K562 (cell line): ENCODE measurements around the gene TMEM217. TPM values are rescaled to one million over a fixed set of nuclear protein-coding genes. Genes with fewer than 3 reads are reported as not detected.
A peak's percentile ranks its signal among the peaks of the same experiment; 100 is the strongest.

Experiments used
- ATF3 ChIP-seq, 2 experiments: fragments of 450-650 bp in 1 of 2; sonication (generic) in 1 of 2; formaldehyde crosslinking in 1 of 2; IDR thresholded peaks in 1 of 2; conservative IDR thresholded peaks in 1 of 2; 2 replicates each; pipeline versions ENCODE4 v1.6.1 to v1.8.1; 2016 to 2023; ENCODE audit warnings: mild to moderate bottlenecking in 2 of 2, moderate library complexity in 2 of 2, inconsistent platforms in 1 of 2, missing genetic modification reagents in 1 of 2
- BHLHE40 ChIP-seq: IDR thresholded peaks from 2 replicates; pipeline ENCODE4 v1.6.1; 2011; ENCODE audit warnings: low read length, improper control_type of control experiment
- CTBP1 ChIP-seq: fragments of 450-650 bp; IDR thresholded peaks from 2 replicates; pipeline ENCODE4 v1.6.1; 2016; ENCODE audit warnings: borderline replicate concordance
- ESRRA ChIP-seq: fragments of 450-650 bp; IDR thresholded peaks from 2 replicates; pipeline ENCODE4 v1.6.1; 2014; ENCODE audit warnings: low read depth, mild to moderate bottlenecking, moderate library complexity, borderline replicate concordance
- HDAC8 ChIP-seq: fragments of 450-650 bp; IDR thresholded peaks from 2 replicates; pipeline ENCODE4 v1.6.1; 2016; ENCODE audit warnings: mild to moderate bottlenecking, missing genetic modification characterization, moderate library complexity, missing compliant biosample characterization
- NFATC3 ChIP-seq: fragments of 450-650 bp; IDR thresholded peaks from 2 replicates; pipeline ENCODE4 v1.6.1; 2017; ENCODE audit warnings: mild to moderate bottlenecking
- NFRKB ChIP-seq: fragments of 450-650 bp; IDR thresholded peaks from 2 replicates; pipeline ENCODE4 v1.6.1; 2016; ENCODE audit warnings: low read depth
- PKNOX1 ChIP-seq: fragments of 450-650 bp; IDR thresholded peaks from 2 replicates; pipeline ENCODE4 v1.6.1; 2016
- SMARCB1 ChIP-seq: IDR thresholded peaks from 2 replicates; pipeline ENCODE4 v1.6.1; 2011; ENCODE audit warnings: improper control_type of control experiment, low read depth; ENCODE audit not compliant: insufficient read length
- SP1 ChIP-seq: sonication (generic); formaldehyde crosslinking; IDR thresholded peaks from 2 replicates; pipeline ENCODE4 v1.8.1; 2022; ENCODE audit warnings: mild to moderate bottlenecking, missing genetic modification reagents
- SPI1 ChIP-seq: IDR thresholded peaks from 2 replicates; pipeline ENCODE4 v1.6.1; 2011; ENCODE audit warnings: low read depth, low read length, control low read depth, borderline replicate concordance
- STAG1 ChIP-seq: sonication (generic); formaldehyde crosslinking; IDR thresholded peaks from 2 replicates; pipeline ENCODE4 v1.5.0; 2020; ENCODE audit warnings: missing genetic modification reagents, borderline replicate concordance
- TFE3 ChIP-seq: fragments of 450-650 bp; formaldehyde crosslinking; IDR thresholded peaks from 2 replicates; pipeline ENCODE4 v1.4.0; 2020; ENCODE audit warnings: mild to moderate bottlenecking, mixed read lengths
- THRAP3 ChIP-seq: fragments of 450-650 bp; IDR thresholded peaks from 2 replicates; pipeline ENCODE4 v1.6.1; 2016; ENCODE audit warnings: mild to moderate bottlenecking, inconsistent platforms, borderline replicate concordance
- ZNF23 ChIP-seq: fragments of 250-450 bp; sonication (Bioruptor Pico); IDR thresholded peaks from 2 replicates; pipeline ENCODE4 v1.4.0; 2020; ENCODE audit warnings: mild to moderate bottlenecking
- ZNF24 ChIP-seq: fragments of 450-650 bp; IDR thresholded peaks from 2 replicates; pipeline ENCODE4 v1.6.1; 2016
- ZNF79 ChIP-seq: fragments of 250-450 bp; sonication (Bioruptor Pico); IDR thresholded peaks from 2 replicates; pipeline ENCODE4 v1.4.0; 2020; ENCODE audit warnings: low read depth, mild to moderate bottlenecking, moderate library complexity
- polyA plus RNA-seq, 8 experiments: library from polyadenylated mRNA; depleted of rRNA in 4 of 8; stranded (reverse) in 5 of 8; unstranded in 3 of 8; fragments of >200 nt; fragmentation: Nextera tagmentation in 2 of 8; fragmentation: Illumina TruSeq in 1 of 8; extraction: Ambion mirVana in 2 of 8; extraction: Trizol in 1 of 8; gene quantifications; 2 replicates each; pipeline versions ENCODE4 v1.2.1 to v1.2.3, GENCODE V29; 2011 to 2014; ENCODE audit warnings: inconsistent platforms in 1 of 8, missing spikeins in 1 of 8
- total RNA-seq, 7 experiments: library from RNA; depleted of rRNA in 6 of 7; stranded (reverse); fragments of >200 nt in 6 of 7; fragmentation: Illumina TruSeq in 2 of 7; extraction: Trizol in 2 of 7; gene quantifications; 2 replicates each; pipeline versions ENCODE4 v1.2.1 to v1.2.3, GENCODE V29; 2011 to 2021; ENCODE audit warnings: low replicate concordance in 1 of 7
- TF ChIP-seq, protein P1 (sequence below): fragments of 450-650 bp; IDR thresholded peaks from 2 replicates; pipeline ENCODE4 v1.7.1; 2018; ENCODE audit warnings: mild to moderate bottlenecking, low read depth; ENCODE audit not compliant: partially characterized antibody
- TF ChIP-seq, protein P2 (sequence below), 2 experiments: fragments of 450-650 bp; conservative IDR thresholded peaks; 2 replicates each; pipeline ENCODE4 v1.6.1; 2017; ENCODE audit warnings: mild to moderate bottlenecking in 2 of 2, moderate library complexity in 2 of 2

The TMEM217 gene
- total and polyA plus RNA-seq, 9 of the 15 experiments (the other 6 are each of a cell fraction or from before 2014, with no cell fraction given), result 1.3 to 8.0 (median 1.9) TPM

DNA sequence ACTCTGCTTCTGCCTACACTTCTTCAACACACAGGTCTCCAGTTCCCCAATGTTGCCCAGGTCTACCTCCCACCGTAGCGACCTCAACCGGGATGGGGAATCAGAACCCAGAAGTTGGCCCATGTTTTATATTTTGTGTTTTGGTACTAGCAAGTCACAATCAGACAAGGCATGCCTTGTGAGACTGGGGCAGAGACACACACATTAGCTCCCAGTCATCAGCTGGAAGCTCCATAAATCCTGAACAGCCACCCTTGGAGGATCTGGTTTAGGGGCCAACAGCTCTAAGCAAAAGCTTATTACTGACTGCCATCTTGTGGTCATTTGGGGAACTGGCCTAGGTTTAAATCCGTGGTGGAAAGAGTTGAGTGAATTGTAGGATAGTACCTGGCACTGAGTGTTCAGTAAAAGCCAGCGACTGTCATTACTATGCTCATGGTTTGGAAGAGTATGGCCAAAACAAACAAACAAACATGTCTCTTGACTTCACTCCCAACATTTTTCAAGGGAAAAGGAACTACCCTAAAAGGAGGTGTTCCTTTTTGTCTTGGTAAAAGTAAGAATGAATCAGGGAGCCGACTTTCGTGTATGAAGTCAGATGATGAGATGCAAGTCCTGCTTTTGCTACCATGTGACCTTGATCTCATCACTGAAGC is 47.5 kb downstream of the TMEM217 start (continued):
- TF ChIP-seq, protein P1, sequence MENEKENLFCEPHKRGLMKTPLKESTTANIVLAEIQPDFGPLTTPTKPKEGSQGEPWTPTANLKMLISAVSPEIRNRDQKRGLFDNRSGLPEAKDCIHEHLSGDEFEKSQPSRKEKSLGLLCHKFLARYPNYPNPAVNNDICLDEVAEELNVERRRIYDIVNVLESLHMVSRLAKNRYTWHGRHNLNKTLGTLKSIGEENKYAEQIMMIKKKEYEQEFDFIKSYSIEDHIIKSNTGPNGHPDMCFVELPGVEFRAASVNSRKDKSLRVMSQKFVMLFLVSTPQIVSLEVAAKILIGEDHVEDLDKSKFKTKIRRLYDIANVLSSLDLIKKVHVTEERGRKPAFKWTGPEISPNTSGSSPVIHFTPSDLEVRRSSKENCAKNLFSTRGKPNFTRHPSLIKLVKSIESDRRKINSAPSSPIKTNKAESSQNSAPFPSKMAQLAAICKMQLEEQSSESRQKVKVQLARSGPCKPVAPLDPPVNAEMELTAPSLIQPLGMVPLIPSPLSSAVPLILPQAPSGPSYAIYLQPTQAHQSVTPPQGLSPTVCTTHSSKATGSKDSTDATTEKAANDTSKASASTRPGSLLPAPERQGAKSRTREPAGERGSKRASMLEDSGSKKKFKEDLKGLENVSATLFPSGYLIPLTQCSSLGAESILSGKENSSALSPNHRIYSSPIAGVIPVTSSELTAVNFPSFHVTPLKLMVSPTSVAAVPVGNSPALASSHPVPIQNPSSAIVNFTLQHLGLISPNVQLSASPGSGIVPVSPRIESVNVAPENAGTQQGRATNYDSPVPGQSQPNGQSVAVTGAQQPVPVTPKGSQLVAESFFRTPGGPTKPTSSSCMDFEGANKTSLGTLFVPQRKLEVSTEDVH, result peak; percentile 65
- TF ChIP-seq ATF3 (IDR thresholded peaks at IDR 0.05), result 0 out of 2 replicates have a peak, but pooled peaks have one; percentile 13
- TF ChIP-seq ATF3 (CRISPR knock-in tag; conservative IDR thresholded peaks at IDR 0.05), result peak; percentile 17; the same call in 1 of the 2 replicates
- TF ChIP-seq SMARCB1, result no peak
- 0 out of 2 replicates have a peak, but pooled peaks have one; percentile 24 for TF ChIP-seq NFRKB
- TF ChIP-seq STAG1 (CRISPR knock-in tag), result peak; percentile 99
- peak; percentile 42; the same call in 1 of the 2 replicates for TF ChIP-seq TFE3 (CRISPR knock-in tag)
- no peak for TF ChIP-seq THRAP3
- peak; percentile 70; the same call in 1 of the 2 replicates for TF ChIP-seq NFATC3
- TF ChIP-seq PKNOX1, result peak; percentile 85
- peak; percentile 42; the same call in 1 of the 2 replicates for TF ChIP-seq ZNF24
- TF ChIP-seq SP1, result peak; percentile 81
- TF ChIP-seq BHLHE40, result peak; percentile 3; the same call in 1 of the 2 replicates
- TF ChIP-seq, protein P2, sequence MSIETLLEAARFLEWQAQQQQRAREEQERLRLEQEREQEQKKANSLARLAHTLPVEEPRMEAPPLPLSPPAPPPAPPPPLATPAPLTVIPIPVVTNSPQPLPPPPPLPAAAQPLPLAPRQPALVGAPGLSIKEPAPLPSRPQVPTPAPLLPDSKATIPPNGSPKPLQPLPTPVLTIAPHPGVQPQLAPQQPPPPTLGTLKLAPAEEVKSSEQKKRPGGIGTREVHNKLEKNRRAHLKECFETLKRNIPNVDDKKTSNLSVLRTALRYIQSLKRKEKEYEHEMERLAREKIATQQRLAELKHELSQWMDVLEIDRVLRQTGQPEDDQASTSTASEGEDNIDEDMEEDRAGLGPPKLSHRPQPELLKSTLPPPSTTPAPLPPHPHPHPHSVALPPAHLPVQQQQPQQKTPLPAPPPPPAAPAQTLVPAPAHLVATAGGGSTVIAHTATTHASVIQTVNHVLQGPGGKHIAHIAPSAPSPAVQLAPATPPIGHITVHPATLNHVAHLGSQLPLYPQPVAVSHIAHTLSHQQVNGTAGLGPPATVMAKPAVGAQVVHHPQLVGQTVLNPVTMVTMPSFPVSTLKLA (conservative IDR thresholded peaks at IDR 0.05), result peak in 1 of 2 experiments; percentile 55; a peak in 2 of 4 replicates
- TF ChIP-seq ESRRA, result peak; percentile 41; the same call in 1 of the 2 replicates
- peak; percentile 77 for TF ChIP-seq CTBP1
- TF ChIP-seq ZNF23 (CRISPR knock-in tag), result no peak
- TF ChIP-seq ZNF79 (CRISPR knock-in tag), result no peak
- 0 out of 2 replicates have a peak, but pooled peaks have one; percentile 45 for TF ChIP-seq HDAC8 (tag)
- peak; percentile 15; the same call in 1 of the 2 replicates for TF ChIP-seq SPI1
